Keratinocyte (primary cell): ENCODE measurements around the gene NIN. TPM values are rescaled to one million over a fixed set of nuclear protein-coding genes. Genes with fewer than 3 reads are reported as not detected.

Source experiments
- DNase-seq: peaks from one replicate; pipeline ENCODE4 v3.0.0-alpha.2; 2011; ENCODE audit warnings: low read depth, missing footprints, low spot score
- FAIRE-seq: peaks from 2 replicates; lab custom pipeline; 2011; peaks lifted over from hg19 to GRCh38; lab: Jason Lieb, UNC
- H2AFZ ChIP-seq: 2 replicates; pipeline ENCODE4 v1.6.0; 2012; ENCODE audit warnings: low read length, control low read depth, inconsistent platforms; ENCODE audit not compliant: control insufficient read depth
- H3K27ac ChIP-seq: 2 replicates; pipeline ENCODE4 v1.5.1; 2011; ENCODE audit warnings: low read length; ENCODE audit not compliant: control insufficient read depth, insufficient read depth
- H3K27me3 ChIP-seq: 3 replicates; pipeline ENCODE4 v1.6.0; 2011; ENCODE audit warnings: low read length; ENCODE audit not compliant: control insufficient read depth, insufficient read depth; ENCODE audit errors: extremely low read depth
- H3K36me3 ChIP-seq, 2 experiments: 2 replicates in 1 of 2; 3 replicates in 1 of 2; pipeline ENCODE4 v1.5.1; 2011; ENCODE audit warnings: low read length in 2 of 2, mild to moderate bottlenecking in 1 of 2; ENCODE audit not compliant: control insufficient read depth in 2 of 2, insufficient read depth in 2 of 2; ENCODE audit errors: extremely low read depth in 1 of 2
- H3K4me1 ChIP-seq: 3 replicates; pipeline ENCODE4 v1.5.1; 2011; ENCODE audit warnings: low read length; ENCODE audit not compliant: control insufficient read depth, insufficient read depth; ENCODE audit errors: extremely low read depth
- H3K4me2 ChIP-seq: 3 replicates; pipeline ENCODE4 v1.6.0; 2011; ENCODE audit warnings: low read depth, low read length; ENCODE audit not compliant: control insufficient read depth, insufficient read depth; ENCODE audit errors: extremely low read depth
- H3K4me3 ChIP-seq, 3 experiments: fragments of 200-600 bp in 1 of 3; sonication (generic) in 1 of 3; 2 replicates in 2 of 3; 3 replicates in 1 of 3; pipeline ENCODE4 v1.5.1; 2011 to 2016; ENCODE audit warnings: low read length in 3 of 3, mild to moderate bottlenecking in 3 of 3, control low read depth in 2 of 3, inconsistent platforms in 1 of 3, low read depth in 1 of 3, mixed read lengths in 1 of 3, mixed run types in 1 of 3, moderate library complexity in 1 of 3; ENCODE audit not compliant: control insufficient read depth in 2 of 3, insufficient read depth in 2 of 3; ENCODE audit errors: extremely low read depth in 1 of 3
- H3K79me2 ChIP-seq: 2 replicates; pipeline ENCODE4 v1.6.0; 2012; ENCODE audit warnings: low read length; ENCODE audit not compliant: control insufficient read depth, insufficient read depth
- H3K9ac ChIP-seq: 3 replicates; pipeline ENCODE4 v1.6.0; 2011; ENCODE audit warnings: low read length; ENCODE audit not compliant: control insufficient read depth, insufficient read depth; ENCODE audit errors: extremely low read depth
- H3K9me1 ChIP-seq: 3 replicates; pipeline ENCODE4 v1.6.0; 2011; ENCODE audit warnings: low read length; ENCODE audit not compliant: control insufficient read depth, insufficient read depth; ENCODE audit errors: extremely low read depth
- H3K9me3 ChIP-seq: 2 replicates; pipeline ENCODE4 v1.5.1; 2012; ENCODE audit warnings: low read depth, low read length; ENCODE audit not compliant: control insufficient read depth
- H4K20me1 ChIP-seq: 3 replicates; pipeline ENCODE4 v1.6.0; 2011; ENCODE audit warnings: low read length; ENCODE audit not compliant: control insufficient read depth, insufficient read depth; ENCODE audit errors: extremely low read depth
- EZH2 ChIP-seq: IDR thresholded peaks from one replicate; pipeline ENCODE4 v1.6.1; 2012; ENCODE audit warnings: inconsistent platforms, mild to moderate bottlenecking, low read length, moderate library complexity
- dilution Hi-C: fragments of 300-500 bp; cut with MboI; formaldehyde crosslinking; loops from one replicate; pipeline ENCODE4 v1.7.0; 2020; ENCODE audit warnings: low sequenced_read_pairs; ENCODE audit not compliant: extremely low pct_ligation_motif_present
- polyA plus RNA-seq, 5 experiments: library from polyadenylated mRNA; depleted of rRNA in 3 of 5; stranded (reverse) in 3 of 5; stranded (forward) in 1 of 5; unstranded in 1 of 5; fragments of >200 nt; gene quantifications; 1 replicate in 1 of 5; 2 replicates in 3 of 5; 3 replicates in 1 of 5; pipeline versions ENCODE4 v1.2.1 to v1.2.3, GENCODE V29; 2011 to 2012; ENCODE audit warnings: missing spikeins in 2 of 5, low read depth in 1 of 5, low replicate concordance in 1 of 5
- TF ChIP-seq, protein P1 (sequence below), 3 experiments: IDR thresholded peaks in 1 of 3; conservative IDR thresholded peaks in 1 of 3; optimal IDR thresholded peaks in 1 of 3; 2 replicates in 2 of 3; 3 replicates in 1 of 3; pipeline versions ENCODE3 to v1.5.1; 2011; ENCODE audit warnings: low read length in 3 of 3, mild to moderate bottlenecking in 3 of 3, moderate library complexity in 2 of 3, control low read depth in 1 of 3, inconsistent platforms in 1 of 3; ENCODE audit not compliant: insufficient read depth in 2 of 3; ENCODE audit errors: extremely low read depth in 1 of 3

The NIN gene
- polyA plus RNA-seq, 1 donor (not counting 4 experiments of a cell fraction or from before 2014, with no cell fraction given): 15.2 TPM

DNA sequence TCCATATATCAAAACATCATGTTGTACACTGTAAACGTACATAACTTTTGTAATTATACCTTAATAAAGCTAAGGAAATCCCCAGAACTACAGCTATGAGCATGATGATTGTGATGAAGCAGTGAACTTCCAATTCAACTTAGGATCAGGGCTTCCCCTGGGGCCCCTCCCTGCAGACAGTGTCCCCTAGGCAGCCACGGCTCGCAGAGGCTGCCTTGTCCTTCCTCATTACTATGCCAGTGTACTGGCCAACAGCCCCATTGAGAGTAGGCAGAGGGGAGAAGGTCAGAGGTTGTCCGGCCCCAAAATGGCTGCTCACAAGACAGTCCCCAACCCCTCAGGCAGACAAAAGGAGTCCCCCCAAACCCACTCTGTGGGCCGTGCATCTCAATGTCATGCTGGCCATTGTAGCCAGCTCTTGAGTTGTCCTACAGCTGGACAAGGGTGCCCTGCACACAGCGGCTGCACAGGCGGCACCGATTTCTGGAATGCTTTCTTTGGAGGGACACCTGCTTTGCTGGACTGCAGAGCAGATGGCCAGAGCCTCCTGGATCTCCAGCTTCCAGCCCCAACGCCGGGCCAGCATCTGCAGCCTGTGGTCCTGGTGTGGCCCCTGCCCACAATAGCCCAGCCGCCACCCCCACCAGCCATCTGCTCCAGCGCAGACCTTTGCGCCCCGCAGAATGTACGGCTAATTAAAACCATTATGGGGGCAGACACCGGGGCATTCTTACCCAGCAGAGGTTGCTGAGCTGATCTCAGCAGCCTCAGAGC lies 46.1 kb downstream of the NIN start:
- H3K79me2 ChIP-seq: no peaks in the 10 kb centered on the region
- H3K4me1 ChIP-seq: no peaks in the 10 kb centered on the region
- H3K9ac ChIP-seq: no peak overlapping the region
- TF ChIP-seq EZH2: no peak
- TF ChIP-seq, protein P1, sequence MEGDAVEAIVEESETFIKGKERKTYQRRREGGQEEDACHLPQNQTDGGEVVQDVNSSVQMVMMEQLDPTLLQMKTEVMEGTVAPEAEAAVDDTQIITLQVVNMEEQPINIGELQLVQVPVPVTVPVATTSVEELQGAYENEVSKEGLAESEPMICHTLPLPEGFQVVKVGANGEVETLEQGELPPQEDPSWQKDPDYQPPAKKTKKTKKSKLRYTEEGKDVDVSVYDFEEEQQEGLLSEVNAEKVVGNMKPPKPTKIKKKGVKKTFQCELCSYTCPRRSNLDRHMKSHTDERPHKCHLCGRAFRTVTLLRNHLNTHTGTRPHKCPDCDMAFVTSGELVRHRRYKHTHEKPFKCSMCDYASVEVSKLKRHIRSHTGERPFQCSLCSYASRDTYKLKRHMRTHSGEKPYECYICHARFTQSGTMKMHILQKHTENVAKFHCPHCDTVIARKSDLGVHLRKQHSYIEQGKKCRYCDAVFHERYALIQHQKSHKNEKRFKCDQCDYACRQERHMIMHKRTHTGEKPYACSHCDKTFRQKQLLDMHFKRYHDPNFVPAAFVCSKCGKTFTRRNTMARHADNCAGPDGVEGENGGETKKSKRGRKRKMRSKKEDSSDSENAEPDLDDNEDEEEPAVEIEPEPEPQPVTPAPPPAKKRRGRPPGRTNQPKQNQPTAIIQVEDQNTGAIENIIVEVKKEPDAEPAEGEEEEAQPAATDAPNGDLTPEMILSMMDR (optimal IDR thresholded peaks at IDR 0.05 in 1 of 3, IDR thresholded peaks at IDR 0.05 in 1 of 3, conservative IDR thresholded peaks at IDR 0.05 in 1 of 3; ENCODE audit: extremely low read depth in 1 of 3, insufficient read depth in 2 of 3, low read length in 3 of 3): no peak
- no peaks in the 10 kb centered on the region for H3K9me1 ChIP-seq
- no peak overlapping the region for H3K4me3 ChIP-seq
- no peak for DNase-seq
- H3K36me3 ChIP-seq: peaks cover 2 to 3% of the 10 kb centered on the region in 2 experiments
- dilution Hi-C loops: no loop called here
- no peak overlapping the region for H2AFZ ChIP-seq
- FAIRE-seq: no peak
- no peak overlapping the region for H3K4me2 ChIP-seq
- no peak overlapping the region for H3K27ac ChIP-seq
- H3K9me3 ChIP-seq: no peaks in the 10 kb centered on the region
- H4K20me1 ChIP-seq: no peaks in the 10 kb centered on the region
- H3K27me3 ChIP-seq: no peaks in the 10 kb centered on the region

DNA sequence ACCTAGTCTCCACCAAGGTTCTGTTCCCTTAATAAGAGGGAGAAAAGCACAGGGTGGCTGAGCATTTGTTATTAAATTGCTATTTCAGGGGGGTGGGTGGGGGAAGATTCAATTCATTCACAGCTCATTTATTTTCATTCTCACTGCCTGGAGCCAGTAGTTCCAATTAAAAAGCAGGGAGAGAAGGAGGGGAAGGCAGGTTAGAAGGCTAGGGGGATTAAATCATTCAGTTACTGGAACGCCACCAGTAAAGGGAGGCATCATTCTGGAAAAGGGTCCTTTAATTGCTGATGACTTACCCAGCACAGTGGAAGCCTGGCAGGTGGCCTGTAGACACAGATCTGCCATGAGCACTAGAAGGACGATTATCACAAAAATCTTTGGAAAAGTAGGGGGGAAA lies 47.4 kb downstream of the NIN start:
- Histone ChIP-seq H3K9me1 (no peaks in the 10 kb centered on the region), H3K4me2 (no peak overlapping the region), H3K27me3 (no peaks in the 10 kb centered on the region), H3K79me2 (no peaks in the 10 kb centered on the region), H3K4me3 (no peak overlapping the region), H4K20me1 (no peaks in the 10 kb centered on the region), H3K4me1 (peaks cover 5% of the 10 kb centered on the region), H3K27ac (no peak overlapping the region), H2AFZ (no peak overlapping the region), H3K9me3 (no peaks in the 10 kb centered on the region), H3K36me3 (peaks cover 0 to 2% of the 10 kb centered on the region in 2 experiments), H3K9ac (no peak overlapping the region)
- dilution Hi-C loops: no loop called here
- FAIRE-seq: no peak
- no peak for DNase-seq
- no peak for TF ChIP-seq EZH2
- TF ChIP-seq, protein P1 (optimal IDR thresholded peaks at IDR 0.05 in 1 of 3, IDR thresholded peaks at IDR 0.05 in 1 of 3, conservative IDR thresholded peaks at IDR 0.05 in 1 of 3; ENCODE audit: extremely low read depth in 1 of 3, insufficient read depth in 2 of 3, low read length in 3 of 3): no peak
